CD4-positive, alpha-beta T cell (primary cell): ENCODE measurements around the gene C10orf67. TPM values are rescaled to one million over a fixed set of nuclear protein-coding genes. Genes with fewer than 3 reads are reported as not detected.
A peak's percentile ranks its signal among the peaks of the same experiment; 100 is the strongest.

ENCODE experiments used
- ATAC-seq: fragments of 200-7000 bp; cut with Tn5 transposase; one replicate; pipeline ENCODE4 v1.10.0; 2022; ENCODE audit warnings: mild to moderate bottlenecking; ENCODE audit not compliant: poor library complexity
- CTCF ChIA-PET: fragments of 350-600 bp; sonication (Branson Sonifier 250); formaldehyde crosslinking; loops from one replicate; lab custom pipeline; 2021; ENCODE audit warnings: antibody characterized with exemption, inconsistent platforms; lab: Charles Lee
- POLR2A ChIA-PET: fragments of 350-600 bp; sonication (Branson Sonifier 250); formaldehyde crosslinking; loops from one replicate; lab custom pipeline; 2021; ENCODE audit warnings: antibody characterized with exemption, inconsistent platforms; lab: Charles Lee
- DNase-seq, 14 experiments: peaks; one replicate each; pipeline ENCODE4 v3.0.0-alpha.2; 2013 to 2020; ENCODE audit warnings: mixed read lengths in 2 of 14
- H3K27ac ChIP-seq, 2 donors: one replicate each; pipeline versions ENCODE4 v1.5.1 to v1.7.0; 2013; ENCODE audit warnings: low read length in 2 of 2, low read depth in 1 of 2, mild to moderate bottlenecking in 1 of 2
- H3K27me3 ChIP-seq, 2 experiments: 1 replicate in 1 of 2; 2 replicates in 1 of 2; pipeline versions ENCODE4 v1.6.1 to v1.7.0; 2013; ENCODE audit warnings: low read length in 2 of 2, control low read depth in 1 of 2, mild to moderate bottlenecking in 1 of 2, moderate library complexity in 1 of 2; ENCODE audit not compliant: insufficient read depth in 2 of 2, control insufficient read depth in 1 of 2
- H3K36me3 ChIP-seq: one replicate; pipeline ENCODE4 v1.6.1; 2013; ENCODE audit warnings: low read length, control low read depth; ENCODE audit not compliant: insufficient read depth
- H3K4me1 ChIP-seq: one replicate; pipeline ENCODE4 v1.6.1; 2013; ENCODE audit warnings: low read length, control low read depth; ENCODE audit not compliant: insufficient read depth
- H3K4me3 ChIP-seq: one replicate; pipeline ENCODE4 v1.5.1; 2013; ENCODE audit warnings: mild to moderate bottlenecking, low read length, moderate library complexity
- H3K9me3 ChIP-seq, 2 experiments: 1 replicate in 1 of 2; 2 replicates in 1 of 2; pipeline versions ENCODE4 v1.6.1 to v1.7.0; 2013; ENCODE audit warnings: low read length in 2 of 2, mild to moderate bottlenecking in 2 of 2, control low read depth in 1 of 2, moderate library complexity in 1 of 2; ENCODE audit not compliant: control insufficient read depth in 1 of 2, insufficient read depth in 1 of 2
- H3K27ac Mint-ChIP-seq: one replicate; pipeline ENCODE4 v1.8.0; 2020; ENCODE audit warnings: mixed read lengths
- H3K27me3 Mint-ChIP-seq: one replicate; pipeline ENCODE4 v1.8.0; 2021; ENCODE audit warnings: mixed read lengths
- H3K36me3 Mint-ChIP-seq: one replicate; pipeline ENCODE4 v1.8.0; 2021; ENCODE audit warnings: low read depth, mixed read lengths
- H3K4me1 Mint-ChIP-seq: one replicate; pipeline ENCODE4 v1.8.0; 2021; ENCODE audit warnings: low read depth, mixed read lengths
- H3K4me3 Mint-ChIP-seq: one replicate; pipeline ENCODE4 v1.8.0; 2020; ENCODE audit warnings: mild to moderate bottlenecking, mixed read lengths
- H3K9me3 Mint-ChIP-seq: one replicate; pipeline ENCODE4 v1.8.0; 2020; ENCODE audit warnings: mixed read lengths
- CTCF ChIP-seq: fragments of 200-600 bp; IDR thresholded peaks from one replicate; pipeline ENCODE4 v1.8.0; 2022; ENCODE audit warnings: antibody characterized with exemption, mild to moderate bottlenecking
- intact Hi-C, 2 experiments: fragments of 100-400 bp; cut with DNase I in 1 of 2; cut with micrococcal nuclease in 1 of 2; formaldehyde crosslinking; loops; one replicate each; pipeline versions ENCODE4 v1.15.1 to v1.9.0; 2023 to 2025; cut with DNase I, micrococcal nuclease
- total RNA-seq, 174 experiments: library from RNA in 2 of 174; stranded (reverse) in 2 of 174; gene quantifications; one replicate each; pipeline ENCODE4 v1.2.3 and lab custom pipeline; 2021 to 2026

Gene C10orf67
- total RNA-seq, 2 experiments from 2014 or later = not detected

GRCh38 chr10:23171232-23171876 lies 173.2 kb downstream of the C10orf67 start:
- H3K4me3 Mint-ChIP-seq = no peak overlapping the region
- no peak for DNase-seq
- H3K4me1 Mint-ChIP-seq = no peaks in the 10 kb centered on the region
- H3K27ac ChIP-seq = no peak overlapping the region
- no peaks in the 10 kb centered on the region for H3K36me3 ChIP-seq
- TF ChIP-seq CTCF = no peak
- H3K4me1 ChIP-seq = no peaks in the 10 kb centered on the region
- no peaks in the 10 kb centered on the region for H3K36me3 Mint-ChIP-seq
- ATAC-seq = no peak
- peaks cover 36 to 75% of the 10 kb centered on the region in 2 experiments for H3K27me3 ChIP-seq
- peaks cover 0 to 13% of the 10 kb centered on the region in 2 experiments for H3K9me3 ChIP-seq
- intact Hi-C loops = no loop called here
- no peaks in the 10 kb centered on the region for H3K9me3 Mint-ChIP-seq
- CTCF ChIA-PET = no interaction called here
- no peak overlapping the region for H3K27ac Mint-ChIP-seq
- no peak overlapping the region for H3K4me3 ChIP-seq
- POLR2A ChIA-PET = no interaction called here
- peaks cover 65% of the 10 kb centered on the region for H3K27me3 Mint-ChIP-seq

GRCh38 chr10:23158370-23158769 lies 186.2 kb downstream of the C10orf67 start:
- H3K36me3 ChIP-seq = no peaks in the 10 kb centered on the region
- ChIA-PET CTCF (no interaction called here), POLR2A (no interaction called here)
- Mint-ChIP-seq H3K4me1 (no peaks in the 10 kb centered on the region), H3K9me3 (no peaks in the 10 kb centered on the region), H3K27ac (no peak overlapping the region), H3K4me3 (no peak overlapping the region), H3K27me3 (peaks cover 48% of the 10 kb centered on the region), H3K36me3 (no peaks in the 10 kb centered on the region)
- peak in 13 of 14 experiments; percentile 6 to 66 (median 18) for DNase-seq
- peak; percentile 83 for TF ChIP-seq CTCF
- H3K4me1 ChIP-seq = no peaks in the 10 kb centered on the region
- H3K4me3 ChIP-seq = no peak overlapping the region
- intact Hi-C loops = loop anchor here (1.0 to 2.0 kb wide), 3 partner anchors 1038 to 1398 kb away; no protein-coding TSS in a partner anchor
- peak; percentile 32 for ATAC-seq
- peaks cover 11 to 16% of the 10 kb centered on the region in 2 experiments for H3K27me3 ChIP-seq
- H3K9me3 ChIP-seq = no peaks in the 10 kb centered on the region
- no peak overlapping the region for H3K27ac ChIP-seq

- H3K4me1 Mint-ChIP-seq = no peaks in the 10 kb centered on the region
Observed at GRCh38 chr10:23157691-23158369, 186.8 kb downstream of the C10orf67 start.

More at GRCh38 chr10:23157691-23158369, 186.8 kb downstream of the C10orf67 start:
- intact Hi-C loops = loop anchor here (1.0 to 2.0 kb wide), 4 partner anchors 545 to 1399 kb away; no protein-coding TSS in a partner anchor
- H3K36me3 Mint-ChIP-seq = no peaks in the 10 kb centered on the region
- POLR2A ChIA-PET = no interaction called here
- ATAC-seq (no peak), DNase-seq (peak in 3 of 14 experiments; percentile 4 to 40 (median 29))
- H3K27me3 ChIP-seq = peaks cover 11 to 16% of the 10 kb centered on the region in 2 experiments
- CTCF ChIA-PET = no interaction called here
- H3K36me3 ChIP-seq = no peaks in the 10 kb centered on the region
- no peaks in the 10 kb centered on the region for H3K4me1 ChIP-seq
- H3K4me3 Mint-ChIP-seq = no peak overlapping the region
- no peak overlapping the region for H3K27ac ChIP-seq
- H3K27ac Mint-ChIP-seq = no peak overlapping the region
- peaks cover 48% of the 10 kb centered on the region for H3K27me3 Mint-ChIP-seq
- H3K9me3 ChIP-seq = no peaks in the 10 kb centered on the region
- TF ChIP-seq CTCF = no peak
- H3K4me3 ChIP-seq = no peak overlapping the region
- H3K9me3 Mint-ChIP-seq = no peaks in the 10 kb centered on the region
